ENCODE data around the gene LARP4B. TPM values are rescaled to one million over a fixed set of nuclear protein-coding genes. Genes with fewer than 3 reads are reported as not detected.

LARP4B gene
- polyA plus RNA-seq (2011; rRNA removed), result 33.5 and 34.0 TPM in 2 replicates
- polyA minus RNA-seq (2011; rRNA and poly(A)+ RNA removed), result 56.4 and 73.5 TPM in 2 replicates

DNA sequence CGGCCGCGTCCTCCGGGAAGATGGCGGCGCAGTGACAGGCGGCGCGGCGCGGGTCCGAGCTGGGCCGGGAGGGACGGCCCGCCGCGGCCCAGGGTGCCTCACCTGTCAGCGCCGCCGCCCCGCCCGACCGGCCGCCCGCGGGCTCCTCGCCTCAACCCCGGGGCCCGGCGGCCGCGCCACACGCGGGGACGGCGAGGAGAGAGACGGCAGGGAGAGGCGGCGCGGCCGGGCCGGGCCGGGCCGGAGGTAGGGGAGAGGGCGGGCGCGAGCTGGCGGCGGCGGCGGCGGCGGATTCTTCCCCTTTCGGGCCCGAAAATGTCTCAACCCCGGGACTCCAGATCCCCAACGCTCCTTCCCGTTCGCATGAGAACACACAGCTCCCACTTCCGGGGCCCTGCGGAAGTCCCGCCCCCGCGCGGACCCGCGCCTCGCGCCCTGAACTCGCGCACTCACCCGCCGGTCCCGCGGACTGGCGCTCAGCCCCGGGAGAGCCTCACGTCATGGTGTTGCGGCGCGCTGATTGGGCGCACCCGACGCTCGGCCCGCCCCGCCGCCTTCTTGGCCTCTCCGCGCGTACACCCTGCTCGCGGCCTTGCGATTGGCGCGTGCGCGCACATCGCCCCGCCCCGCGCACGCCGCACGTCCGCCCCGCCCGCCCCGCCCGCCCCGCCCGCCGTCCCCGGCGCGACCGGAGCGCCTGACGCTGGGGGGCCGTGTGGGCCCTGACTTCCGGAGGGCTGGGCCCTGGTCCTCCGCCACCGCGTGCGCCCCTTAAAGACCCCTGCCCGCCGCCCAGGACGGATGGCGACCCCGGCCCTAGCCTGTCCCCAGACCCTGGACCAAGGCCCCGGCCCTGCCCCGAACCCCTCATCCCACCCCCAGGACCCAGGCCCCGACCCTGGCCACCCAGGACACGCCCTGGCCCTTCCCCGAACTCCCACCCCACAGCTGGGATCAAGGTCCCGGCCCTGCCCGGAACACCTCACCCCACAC, at the start of gene LARP4B:
TSS of gene LARP4B (minus strand) at position 380 of the 993 bp plus-strand sequence. CDS start 45,984 bp downstream, outside the sequence.
- POLR2A ChIA-PET, result interaction anchor here (0.5 to 1.2 kb wide), 5 partner anchors 9 to 56 kb away, joined by 3 to 13 read pairs (median 8); partner anchors contain the start of gene GTPBP4
- Histone ChIP-seq H3K4me3 (ENCODE audit: low read depth, low read length) (peak within 1 kb of the TSS; percentile 85), H3K27ac (ENCODE audit: low read depth, low read length) (peak within 1 kb of the TSS; percentile 68), H3K9me3 (ENCODE audit: control insufficient read depth, insufficient read depth, low read length) (no peaks in the 10 kb centered on the region), H3K27me3 (ENCODE audit: control insufficient read depth, insufficient read depth, low read length) (no peaks in the 10 kb centered on the region)
- TF ChIP-seq, protein P1, sequence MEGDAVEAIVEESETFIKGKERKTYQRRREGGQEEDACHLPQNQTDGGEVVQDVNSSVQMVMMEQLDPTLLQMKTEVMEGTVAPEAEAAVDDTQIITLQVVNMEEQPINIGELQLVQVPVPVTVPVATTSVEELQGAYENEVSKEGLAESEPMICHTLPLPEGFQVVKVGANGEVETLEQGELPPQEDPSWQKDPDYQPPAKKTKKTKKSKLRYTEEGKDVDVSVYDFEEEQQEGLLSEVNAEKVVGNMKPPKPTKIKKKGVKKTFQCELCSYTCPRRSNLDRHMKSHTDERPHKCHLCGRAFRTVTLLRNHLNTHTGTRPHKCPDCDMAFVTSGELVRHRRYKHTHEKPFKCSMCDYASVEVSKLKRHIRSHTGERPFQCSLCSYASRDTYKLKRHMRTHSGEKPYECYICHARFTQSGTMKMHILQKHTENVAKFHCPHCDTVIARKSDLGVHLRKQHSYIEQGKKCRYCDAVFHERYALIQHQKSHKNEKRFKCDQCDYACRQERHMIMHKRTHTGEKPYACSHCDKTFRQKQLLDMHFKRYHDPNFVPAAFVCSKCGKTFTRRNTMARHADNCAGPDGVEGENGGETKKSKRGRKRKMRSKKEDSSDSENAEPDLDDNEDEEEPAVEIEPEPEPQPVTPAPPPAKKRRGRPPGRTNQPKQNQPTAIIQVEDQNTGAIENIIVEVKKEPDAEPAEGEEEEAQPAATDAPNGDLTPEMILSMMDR (IDR thresholded peaks at IDR 0.05; ENCODE audit: low read depth, low read length), result no peak
- peak; percentile 94 for DNase-seq (ENCODE audit: low read depth, low spot score)
- CTCF ChIA-PET, result no interaction called here

DNA sequence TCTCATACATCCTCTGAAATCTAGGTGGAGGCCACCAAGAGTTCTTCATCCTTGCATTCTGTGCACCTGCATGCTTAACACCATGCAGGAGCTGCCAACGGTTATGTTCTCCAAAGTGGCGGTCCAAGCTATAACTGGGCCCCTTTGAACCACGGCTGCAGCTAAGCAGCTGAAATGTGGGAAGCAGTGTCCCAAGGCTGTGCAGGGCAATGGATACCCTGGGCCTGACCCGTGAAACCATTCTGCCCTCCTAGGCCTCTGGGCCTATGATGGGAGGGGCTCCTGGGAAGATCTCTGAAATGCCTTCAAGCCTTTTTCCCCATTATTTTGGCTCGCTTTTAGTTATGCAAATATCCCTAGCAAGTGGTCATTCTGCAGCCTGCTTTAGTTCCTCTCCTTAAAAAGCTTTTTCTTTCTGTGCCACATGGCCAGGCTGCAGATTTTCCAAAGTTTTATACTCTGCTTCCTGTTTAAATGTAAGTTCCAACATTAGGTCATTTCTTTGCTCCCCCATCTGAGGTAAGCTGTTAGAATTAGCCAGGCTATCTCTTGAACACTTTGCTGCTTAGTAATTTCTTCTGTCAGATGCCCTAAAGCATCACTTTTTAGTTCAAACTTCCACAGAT, 49.1 kb upstream of the LARP4B start:
- ChIA-PET CTCF (interaction anchor here (0.7 kb wide), 1 partner anchor 10 kb away, joined by 3 read pairs; no protein-coding TSS in a partner anchor), POLR2A (no interaction called here)
- TF ChIP-seq, protein P1 (IDR thresholded peaks at IDR 0.05; ENCODE audit: low read depth, low read length), result no peak

DNA sequence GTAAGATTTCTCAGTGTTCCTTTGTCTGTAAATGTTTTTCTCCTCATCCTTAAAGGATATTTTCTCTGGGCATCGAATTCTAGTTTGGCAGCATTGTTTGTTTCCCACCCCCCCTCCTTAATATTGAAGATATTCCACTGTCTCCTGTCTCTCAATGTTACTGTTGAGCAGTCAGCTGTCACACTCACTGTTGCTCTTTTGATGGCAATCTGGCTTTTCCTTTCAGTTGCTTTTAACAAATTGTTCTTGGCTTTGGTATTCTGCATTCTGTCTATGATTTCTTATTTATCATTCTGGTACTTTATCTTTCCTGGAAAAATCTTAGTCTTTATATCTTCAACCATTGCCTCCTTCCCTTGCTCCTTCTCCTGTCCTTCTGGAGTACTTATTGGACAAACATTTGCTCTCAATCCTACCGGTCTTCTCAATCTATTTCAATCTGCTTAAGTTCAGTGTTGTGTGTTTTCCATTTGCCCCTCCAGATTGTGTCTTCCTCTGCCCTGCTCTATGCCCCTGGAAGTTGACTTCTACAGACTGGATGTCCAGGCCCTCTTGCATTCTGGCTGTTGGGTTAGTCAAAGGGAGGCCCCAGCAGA, 47.4 kb upstream of the LARP4B start:
- no peak overlapping the region for H3K4me3 ChIP-seq (ENCODE audit: low read depth, low read length)
- no peak for DNase-seq (ENCODE audit: low read depth, low spot score)
- POLR2A ChIA-PET, result no interaction called here
- H3K27me3 ChIP-seq (ENCODE audit: control insufficient read depth, insufficient read depth, low read length), result no peaks in the 10 kb centered on the region
- TF ChIP-seq, protein P1 (IDR thresholded peaks at IDR 0.05; ENCODE audit: low read depth, low read length), result no peak
- CTCF ChIA-PET, result no interaction called here
- no peak overlapping the region for H3K27ac ChIP-seq (ENCODE audit: low read depth, low read length)
- H3K9me3 ChIP-seq (ENCODE audit: control insufficient read depth, insufficient read depth, low read length), result peaks cover 40% of the 10 kb centered on the region

More for the DNA sequence above, 49.1 kb upstream of the LARP4B start:
- Histone ChIP-seq H3K27me3 (ENCODE audit: control insufficient read depth, insufficient read depth, low read length) (no peaks in the 10 kb centered on the region), H3K9me3 (ENCODE audit: control insufficient read depth, insufficient read depth, low read length) (peaks cover 40% of the 10 kb centered on the region), H3K27ac (ENCODE audit: low read depth, low read length) (no peak overlapping the region), H3K4me3 (ENCODE audit: low read depth, low read length) (no peak overlapping the region)
- DNase-seq (ENCODE audit: low read depth, low spot score), result no peak

DNA sequence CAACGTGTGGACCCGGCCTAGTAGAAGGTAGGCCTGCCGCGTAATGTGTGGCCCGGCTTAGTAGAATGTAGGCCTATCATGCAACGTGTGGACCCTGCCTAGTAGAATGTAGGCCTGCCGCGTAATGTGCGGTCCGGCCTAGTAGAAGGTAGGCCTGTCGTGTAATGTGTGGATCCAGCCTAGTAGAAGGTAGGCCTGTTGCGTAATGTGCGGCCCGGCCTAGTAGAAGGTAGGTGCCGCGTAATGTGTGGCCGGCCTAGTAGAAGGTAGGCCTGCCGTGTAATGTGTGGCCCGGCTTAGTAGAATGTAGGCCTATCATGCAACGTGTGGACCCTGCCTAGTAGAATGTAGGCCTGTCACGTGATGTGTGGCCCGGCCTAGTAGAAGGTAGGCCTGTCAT, 44.8 kb upstream of the LARP4B start:
- Histone ChIP-seq H3K4me3 (ENCODE audit: low read depth, low read length) (no peak overlapping the region), H3K9me3 (ENCODE audit: control insufficient read depth, insufficient read depth, low read length) (peaks cover 40% of the 10 kb centered on the region), H3K27ac (ENCODE audit: low read depth, low read length) (no peak overlapping the region), H3K27me3 (ENCODE audit: control insufficient read depth, insufficient read depth, low read length) (no peaks in the 10 kb centered on the region)
- ChIA-PET POLR2A (no interaction called here), CTCF (no interaction called here)
- TF ChIP-seq, protein P1 (IDR thresholded peaks at IDR 0.05; ENCODE audit: low read depth, low read length), result no peak
- no peak for DNase-seq (ENCODE audit: low read depth, low spot score)

Data from AG04450 (cell line).